GM19397 (cell line): ENCODE data around the gene CDKN3.

Experiments used
- ATAC-seq: cut with Tn5 transposase; IDR thresholded peaks from one replicate; pipeline ENCODE4 v1.9.1; 2021; ENCODE audit warnings: mild to moderate bottlenecking, moderate library complexity; ENCODE audit not compliant: unreplicated experiment

Gene CDKN3, protein sequence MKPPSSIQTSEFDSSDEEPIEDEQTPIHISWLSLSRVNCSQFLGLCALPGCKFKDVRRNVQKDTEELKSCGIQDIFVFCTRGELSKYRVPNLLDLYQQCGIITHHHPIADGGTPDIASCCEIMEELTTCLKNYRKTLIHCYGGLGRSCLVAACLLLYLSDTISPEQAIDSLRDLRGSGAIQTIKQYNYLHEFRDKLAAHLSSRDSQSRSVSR

GRCh38 chr14:54396493-54397335 lies at the start of gene CDKN3:
Gene CDKN3, plus strand, starts transcription at chr14:54397007. Its CDS starts 62 bp downstream, at chr14:54397069.
- ATAC-seq: peak; percentile 97

DNA sequence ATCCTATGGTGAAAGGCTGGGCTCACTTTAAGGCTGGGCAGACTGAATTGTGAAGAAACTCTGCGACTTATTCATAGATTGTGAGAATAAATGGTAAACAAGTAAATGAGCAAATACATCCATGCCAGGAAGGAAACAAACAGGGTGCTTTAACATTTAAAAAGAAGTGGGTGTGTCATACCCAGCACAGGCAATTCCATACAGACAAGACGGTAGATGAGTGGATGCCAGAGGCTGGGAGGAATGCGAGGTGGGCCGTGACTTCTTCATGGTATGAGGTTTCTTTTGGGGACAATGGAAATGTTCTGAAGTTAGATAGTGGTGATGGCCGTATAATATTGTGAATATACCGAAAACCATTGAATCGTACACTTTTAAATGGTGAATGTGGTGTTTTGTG lies 49.8 kb upstream of the CDKN3 start:
- no peak for ATAC-seq

GRCh38 chr14:54348001-54348611 lies 48.7 kb upstream of the CDKN3 start:
- ATAC-seq: no peak

GRCh38 chr14:54348923-54349620 lies 47.7 kb upstream of the CDKN3 start:
- no peak for ATAC-seq

DNA sequence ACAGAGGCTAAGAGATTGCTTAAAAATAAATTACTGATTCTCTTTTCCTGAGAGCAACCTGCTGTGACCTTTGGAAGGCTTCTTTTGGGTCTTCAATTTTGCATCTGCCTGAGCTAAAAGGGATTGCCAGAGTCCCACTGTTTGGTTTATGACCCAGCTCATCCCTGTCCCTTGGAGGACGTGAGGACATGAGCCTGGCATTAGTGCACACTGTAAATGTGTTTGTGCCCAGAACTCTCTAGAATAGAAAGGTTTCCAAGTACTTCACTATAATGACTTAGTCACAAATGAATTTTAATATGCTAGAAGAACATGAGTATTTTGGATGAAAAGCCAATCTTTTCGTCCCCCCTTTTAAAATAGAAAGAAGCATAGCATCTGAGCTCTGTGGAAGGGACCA lies 47.1 kb upstream of the CDKN3 start:
- ATAC-seq: no peak

DNA sequence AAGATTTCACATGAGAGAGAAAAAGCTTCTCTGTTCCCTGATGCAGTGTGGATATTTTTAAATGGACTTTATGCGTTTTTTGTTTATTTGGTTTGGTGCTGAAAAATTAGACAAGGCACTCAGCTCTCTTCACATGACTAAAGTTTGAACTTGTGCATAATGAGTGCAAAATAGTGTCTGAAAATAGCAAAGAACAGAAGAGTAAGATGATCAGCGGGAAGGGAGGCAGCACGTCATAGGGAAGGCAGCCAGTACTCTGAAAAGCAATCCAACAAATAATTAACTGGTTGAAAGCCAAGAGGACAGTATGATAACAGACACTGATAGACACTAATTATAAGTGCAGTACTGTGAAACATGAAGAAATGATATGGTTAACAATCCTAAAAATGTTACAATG lies 46.6 kb upstream of the CDKN3 start:
- no peak for ATAC-seq

- ATAC-seq: no peak
These were observed 43.5 kb upstream of the CDKN3 start for GRCh38 chr14:54353266-54353665.

GRCh38 chr14:54353694-54354093 lies 43.1 kb upstream of the CDKN3 start:
- no peak for ATAC-seq

DNA sequence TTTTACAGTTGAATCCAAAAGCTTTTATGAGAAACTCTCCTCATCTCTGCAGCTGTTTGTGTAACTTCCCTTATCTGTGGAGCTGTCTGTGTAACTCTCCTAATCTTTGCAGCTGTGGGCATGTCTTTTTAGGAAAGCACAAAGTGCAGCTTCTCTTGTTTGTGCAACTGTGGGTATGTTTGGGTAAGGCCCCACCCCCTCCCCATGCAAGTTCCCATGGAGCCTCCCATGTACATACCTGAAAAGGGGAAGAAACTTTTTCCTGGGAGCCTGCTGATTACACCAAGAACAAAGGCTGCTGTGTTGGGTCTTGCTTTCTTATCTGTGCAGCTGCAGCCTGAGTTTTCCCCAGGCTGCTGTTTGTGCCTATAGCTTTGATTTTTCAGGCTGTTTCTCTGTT lies 42.7 kb upstream of the CDKN3 start:
- no peak for ATAC-seq

GRCh38 chr14:54354968-54355641 lies 41.7 kb upstream of the CDKN3 start:
- ATAC-seq: no peak

- ATAC-seq: no peak
These were observed 41.1 kb upstream of the CDKN3 start for GRCh38 chr14:54355698-54356097.

DNA sequence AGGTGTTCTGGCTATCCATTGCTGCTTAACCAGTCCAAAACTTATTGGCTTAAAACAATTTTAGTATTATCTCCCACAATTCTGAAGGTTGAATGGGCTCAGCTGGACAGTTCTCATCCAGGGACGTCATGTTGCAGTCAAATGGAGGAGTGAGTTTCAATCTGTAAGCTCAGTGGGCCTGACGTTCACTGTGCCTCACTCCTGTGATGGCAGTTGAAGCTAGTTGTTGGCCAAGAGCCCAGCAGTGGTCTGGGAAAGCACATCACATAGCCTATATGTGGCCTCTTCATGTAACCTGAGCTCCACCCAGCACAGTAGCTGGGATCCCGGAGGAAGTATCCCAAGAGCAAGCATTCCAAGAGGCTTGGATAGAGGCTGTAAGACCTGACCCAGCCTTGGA lies 40.6 kb upstream of the CDKN3 start:
- ATAC-seq: no peak

DNA sequence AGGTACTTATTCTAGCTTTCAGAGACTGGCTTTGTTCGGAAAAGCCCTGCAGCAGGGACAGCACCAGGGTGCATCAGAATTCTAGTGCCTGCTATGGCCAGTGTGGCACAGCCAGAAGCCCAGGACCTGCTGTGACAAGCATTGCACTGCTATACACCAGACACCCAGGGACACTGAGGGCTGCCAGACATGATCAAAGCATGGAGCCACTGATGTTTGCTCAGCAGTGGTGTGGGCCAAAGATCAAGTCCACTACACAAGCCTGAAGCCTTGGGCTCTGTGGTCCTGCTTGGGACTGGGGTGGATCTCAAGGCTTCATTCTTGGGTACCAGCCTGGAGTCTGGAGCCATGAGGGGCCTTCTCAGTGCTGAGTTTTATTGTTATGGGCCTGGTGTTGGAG lies 36.1 kb upstream of the CDKN3 start:
- ATAC-seq: no peak

DNA sequence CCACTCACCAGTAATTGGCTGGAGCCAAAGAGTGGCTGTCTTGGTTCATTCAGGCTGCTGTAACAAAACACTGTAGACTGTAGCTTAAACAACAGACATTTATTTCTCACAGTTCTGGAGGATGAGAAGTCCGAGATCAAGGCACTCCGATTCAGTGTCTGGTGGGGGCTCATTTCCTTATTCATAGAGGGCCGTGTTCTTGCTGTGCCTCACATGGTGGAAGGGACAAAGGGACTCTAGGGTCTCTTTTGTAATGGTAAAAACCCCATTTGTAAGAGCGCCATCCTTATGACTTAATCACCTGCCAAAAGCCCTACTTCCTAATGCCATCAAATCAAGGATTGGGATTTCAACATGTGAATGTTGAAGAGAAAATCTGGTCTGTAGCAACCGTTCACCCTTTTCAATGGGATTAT lies 34.7 kb upstream of the CDKN3 start:
- no peak for ATAC-seq

- ATAC-seq: no peak
These were observed 33.9 kb upstream of the CDKN3 start for GRCh38 chr14:54362759-54363437.

DNA sequence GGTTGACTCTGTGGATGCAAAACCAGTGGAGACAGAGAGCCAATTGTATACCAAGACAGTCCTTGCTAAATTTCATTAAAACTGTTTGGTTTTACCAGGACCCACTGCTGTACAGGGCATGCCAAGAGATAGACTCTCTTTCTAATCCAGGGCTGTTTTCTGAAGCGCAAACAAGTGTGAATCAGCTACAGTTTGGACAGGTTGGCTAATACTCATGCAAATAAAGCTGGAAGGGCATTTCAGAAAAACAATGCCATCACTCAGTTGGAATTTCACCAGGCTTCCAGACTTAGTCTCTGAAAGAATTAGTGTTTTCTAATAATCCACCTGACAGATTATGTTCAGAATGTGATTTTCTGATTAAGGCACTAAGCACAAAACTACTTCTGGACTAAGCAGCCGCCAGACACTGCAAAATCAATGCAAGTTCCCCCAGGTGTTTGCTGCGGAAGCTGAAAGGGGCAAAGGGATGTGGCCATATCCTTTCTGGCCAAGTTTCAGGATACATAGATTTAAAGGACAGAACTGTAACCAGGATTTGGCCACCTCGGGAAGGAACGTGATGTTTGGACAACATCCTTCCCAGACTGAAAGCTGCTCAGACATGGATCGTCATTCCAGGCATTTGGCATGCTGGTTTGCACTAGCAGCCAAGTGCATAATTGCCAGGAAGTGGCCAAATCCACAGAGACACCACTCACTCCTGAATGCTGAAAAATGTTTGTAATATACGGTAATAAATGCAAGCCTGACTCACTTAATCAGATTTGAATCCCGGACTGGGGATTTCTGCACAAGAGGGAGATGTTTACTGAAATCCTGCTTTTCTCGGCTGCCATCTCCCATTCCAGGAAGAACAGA lies 32.0 kb upstream of the CDKN3 start:
- ATAC-seq: no peak

DNA sequence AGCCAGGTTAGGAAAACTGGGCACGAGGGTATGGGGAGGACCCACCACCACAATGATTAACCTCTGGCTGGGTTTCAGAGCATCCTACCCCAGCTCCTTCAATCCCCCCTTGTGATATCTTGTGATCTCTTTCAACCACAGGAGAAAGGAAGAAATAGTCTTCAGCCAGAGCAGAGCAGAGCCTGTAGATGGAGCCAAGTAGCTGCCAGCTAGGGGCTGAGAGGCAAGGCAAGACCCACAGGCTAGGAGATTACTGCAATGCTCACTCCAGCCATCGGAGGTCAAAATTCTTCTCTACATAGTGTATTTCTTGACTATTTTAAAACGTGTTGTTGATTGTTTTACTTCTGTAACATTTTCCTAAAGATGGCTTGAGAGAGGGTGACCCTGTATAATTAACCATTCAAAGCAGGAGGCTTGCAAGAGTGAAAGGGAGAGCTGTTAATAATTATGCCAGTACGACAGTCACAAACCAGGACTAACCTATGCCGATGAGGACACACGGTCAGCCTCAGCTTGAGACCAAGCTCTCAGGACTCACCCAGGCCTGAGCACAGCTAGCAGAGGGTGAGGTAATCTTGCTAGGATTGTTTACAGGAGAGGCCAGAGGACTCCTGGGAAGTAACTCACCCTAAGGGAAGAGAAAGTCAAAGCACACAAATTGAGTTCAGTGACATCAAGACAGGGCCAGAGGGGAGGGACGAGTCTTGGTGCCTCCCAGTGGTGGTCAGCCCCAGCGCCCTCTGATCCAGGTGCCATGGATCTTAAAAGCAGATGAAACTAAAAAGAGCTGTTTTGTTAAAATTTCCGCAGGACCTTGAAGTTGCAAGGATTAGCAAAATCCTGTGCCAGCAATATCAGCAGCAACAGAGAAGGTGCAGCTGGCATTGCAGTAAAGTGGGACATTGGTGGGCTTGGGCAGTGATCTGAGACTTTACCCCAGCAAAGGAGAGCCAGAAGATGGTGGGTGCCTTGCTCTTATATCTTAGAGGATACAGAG lies 29.8 kb upstream of the CDKN3 start:
- ATAC-seq: no peak

GRCh38 chr14:54368291-54368690 lies 28.5 kb upstream of the CDKN3 start:
- ATAC-seq: no peak
